Hepatocyte (in vitro differentiated cells): ENCODE data around the gene MS4A6A.

Experiments used
- CTCF ChIP-seq: fragments of 200-600 bp; sonication (generic); IDR thresholded peaks from 2 replicates; pipeline ENCODE4 v1.5.1; 2016; ENCODE audit warnings: antibody characterized with exemption, mild to moderate bottlenecking; ENCODE audit not compliant: poor library complexity
- EZH2 ChIP-seq: fragments of 200-600 bp; sonication (generic); IDR thresholded peaks from 2 replicates; pipeline ENCODE4 v1.6.1; 2016; ENCODE audit warnings: antibody characterized with exemption, mild to moderate bottlenecking, borderline replicate concordance

GRCh38 chr11:60182541-60183330 is at the start of gene MS4A6A:
- TF ChIP-seq CTCF: no peak
- no peak for TF ChIP-seq EZH2
